CD4-positive, alpha-beta T cell (primary cell): Measurements from ENCODE around the gene CHL1. TPM values are rescaled to one million over a fixed set of nuclear protein-coding genes. Genes with fewer than 3 reads are reported as not detected.

Source experiments
- ATAC-seq: fragments of 200-7000 bp; cut with Tn5 transposase; one replicate; pipeline ENCODE4 v1.10.0; 2022; ENCODE audit warnings: mild to moderate bottlenecking; ENCODE audit not compliant: poor library complexity
- CTCF ChIA-PET: fragments of 350-600 bp; sonication (Branson Sonifier 250); formaldehyde crosslinking; loops from one replicate; lab custom pipeline; 2021; ENCODE audit warnings: antibody characterized with exemption, inconsistent platforms; lab: Charles Lee
- POLR2A ChIA-PET: fragments of 350-600 bp; sonication (Branson Sonifier 250); formaldehyde crosslinking; loops from one replicate; lab custom pipeline; 2021; ENCODE audit warnings: antibody characterized with exemption, inconsistent platforms; lab: Charles Lee
- DNase-seq, 14 experiments: peaks; one replicate each; pipeline ENCODE4 v3.0.0-alpha.2; 2013 to 2020; ENCODE audit warnings: mixed read lengths in 2 of 14
- H3K27ac ChIP-seq, 2 donors: one replicate each; pipeline versions ENCODE4 v1.5.1 to v1.7.0; 2013; ENCODE audit warnings: low read length in 2 of 2, low read depth in 1 of 2, mild to moderate bottlenecking in 1 of 2
- H3K27me3 ChIP-seq, 2 experiments: 1 replicate in 1 of 2; 2 replicates in 1 of 2; pipeline versions ENCODE4 v1.6.1 to v1.7.0; 2013; ENCODE audit warnings: low read length in 2 of 2, control low read depth in 1 of 2, mild to moderate bottlenecking in 1 of 2, moderate library complexity in 1 of 2; ENCODE audit not compliant: insufficient read depth in 2 of 2, control insufficient read depth in 1 of 2
- H3K36me3 ChIP-seq: one replicate; pipeline ENCODE4 v1.6.1; 2013; ENCODE audit warnings: low read length, control low read depth; ENCODE audit not compliant: insufficient read depth
- H3K4me1 ChIP-seq: one replicate; pipeline ENCODE4 v1.6.1; 2013; ENCODE audit warnings: low read length, control low read depth; ENCODE audit not compliant: insufficient read depth
- H3K4me3 ChIP-seq: one replicate; pipeline ENCODE4 v1.5.1; 2013; ENCODE audit warnings: mild to moderate bottlenecking, low read length, moderate library complexity
- H3K9me3 ChIP-seq, 2 experiments: 1 replicate in 1 of 2; 2 replicates in 1 of 2; pipeline versions ENCODE4 v1.6.1 to v1.7.0; 2013; ENCODE audit warnings: low read length in 2 of 2, mild to moderate bottlenecking in 2 of 2, control low read depth in 1 of 2, moderate library complexity in 1 of 2; ENCODE audit not compliant: control insufficient read depth in 1 of 2, insufficient read depth in 1 of 2
- H3K27ac Mint-ChIP-seq: one replicate; pipeline ENCODE4 v1.8.0; 2020; ENCODE audit warnings: mixed read lengths
- H3K27me3 Mint-ChIP-seq: one replicate; pipeline ENCODE4 v1.8.0; 2021; ENCODE audit warnings: mixed read lengths
- H3K36me3 Mint-ChIP-seq: one replicate; pipeline ENCODE4 v1.8.0; 2021; ENCODE audit warnings: low read depth, mixed read lengths
- H3K4me1 Mint-ChIP-seq: one replicate; pipeline ENCODE4 v1.8.0; 2021; ENCODE audit warnings: low read depth, mixed read lengths
- H3K4me3 Mint-ChIP-seq: one replicate; pipeline ENCODE4 v1.8.0; 2020; ENCODE audit warnings: mild to moderate bottlenecking, mixed read lengths
- H3K9me3 Mint-ChIP-seq: one replicate; pipeline ENCODE4 v1.8.0; 2020; ENCODE audit warnings: mixed read lengths
- CTCF ChIP-seq: fragments of 200-600 bp; IDR thresholded peaks from one replicate; pipeline ENCODE4 v1.8.0; 2022; ENCODE audit warnings: antibody characterized with exemption, mild to moderate bottlenecking
- intact Hi-C, 2 experiments: fragments of 100-400 bp; cut with DNase I in 1 of 2; cut with micrococcal nuclease in 1 of 2; formaldehyde crosslinking; loops; one replicate each; pipeline versions ENCODE4 v1.15.1 to v1.9.0; 2023 to 2025; cut with DNase I, micrococcal nuclease
- total RNA-seq, 174 experiments: library from RNA in 2 of 174; stranded (reverse) in 2 of 174; gene quantifications; one replicate each; pipeline ENCODE4 v1.2.3 and lab custom pipeline; 2021 to 2026

Gene CHL1
- total RNA-seq, 2 experiments from 2014 or later = not detected

- Mint-ChIP-seq H3K4me3 (no peak overlapping the region), H3K27me3 (peaks cover 35% of the 10 kb centered on the region), H3K4me1 (peaks cover 5% of the 10 kb centered on the region), H3K9me3 (peaks cover 2% of the 10 kb centered on the region), H3K27ac (no peak overlapping the region), H3K36me3 (no peaks in the 10 kb centered on the region)
- intact Hi-C loops = no loop called here
- DNase-seq = no peak
- Histone ChIP-seq H3K4me1 (no peaks in the 10 kb centered on the region), H3K9me3 (peaks cover 0 to 15% of the 10 kb centered on the region in 2 experiments), H3K27ac (no peak overlapping the region), H3K4me3 (no peak overlapping the region), H3K36me3 (no peaks in the 10 kb centered on the region), H3K27me3 (peaks cover 14 to 28% of the 10 kb centered on the region in 2 experiments)
- ChIA-PET CTCF (no interaction called here), POLR2A (no interaction called here)
- no peak for ATAC-seq
- TF ChIP-seq CTCF = no peak
These were observed 4.3 kb downstream of the CHL1 start for GRCh38 chr3:200758-201325.

DNA sequence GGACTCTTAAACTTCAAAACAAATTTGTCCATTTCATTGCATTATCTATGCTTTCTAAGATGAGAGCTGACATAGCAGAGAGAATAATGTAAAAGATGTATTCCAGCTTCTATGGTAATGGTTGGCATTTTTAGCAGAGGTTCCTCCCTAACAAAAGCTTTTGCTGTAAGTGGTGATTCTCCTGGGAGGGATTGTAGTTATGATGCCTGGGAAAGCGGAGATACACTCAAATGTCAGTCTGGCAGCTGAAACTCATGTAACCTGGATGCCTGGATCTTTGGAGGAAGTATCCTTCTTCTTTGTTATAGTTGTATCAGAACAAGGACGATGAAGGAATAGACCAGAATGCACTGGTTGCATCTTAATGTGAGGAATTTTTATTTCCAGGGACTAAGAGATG is 7.5 kb downstream of the CHL1 start:
- no peak for ATAC-seq
- Histone ChIP-seq H3K27ac (no peak overlapping the region), H3K27me3 (no peaks in the 10 kb centered on the region), H3K9me3 (no peaks in the 10 kb centered on the region), H3K36me3 (no peaks in the 10 kb centered on the region), H3K4me3 (no peak overlapping the region), H3K4me1 (no peaks in the 10 kb centered on the region)
- DNase-seq = no peak
- no peaks in the 10 kb centered on the region for H3K36me3 Mint-ChIP-seq
- CTCF ChIA-PET = no interaction called here
- no peaks in the 10 kb centered on the region for H3K4me1 Mint-ChIP-seq
- POLR2A ChIA-PET = no interaction called here
- no peak overlapping the region for H3K4me3 Mint-ChIP-seq
- peaks cover 23% of the 10 kb centered on the region for H3K27me3 Mint-ChIP-seq
- no peak overlapping the region for H3K27ac Mint-ChIP-seq
- TF ChIP-seq CTCF = no peak
- intact Hi-C loops = no loop called here
- peaks cover 2% of the 10 kb centered on the region for H3K9me3 Mint-ChIP-seq

GRCh38 chr3:207973-208372 is 11.4 kb downstream of the CHL1 start:
- Histone ChIP-seq H3K4me3 (no peak overlapping the region), H3K36me3 (no peaks in the 10 kb centered on the region), H3K27me3 (no peaks in the 10 kb centered on the region), H3K27ac (no peak overlapping the region), H3K4me1 (no peaks in the 10 kb centered on the region), H3K9me3 (no peaks in the 10 kb centered on the region)
- ATAC-seq (no peak), DNase-seq (no peak)
- no peaks in the 10 kb centered on the region for H3K9me3 Mint-ChIP-seq
- ChIA-PET CTCF (no interaction called here), POLR2A (no interaction called here)
- H3K4me3 Mint-ChIP-seq = no peak overlapping the region
- H3K27ac Mint-ChIP-seq = no peak overlapping the region
- intact Hi-C loops = no loop called here
- no peaks in the 10 kb centered on the region for H3K4me1 Mint-ChIP-seq
- H3K27me3 Mint-ChIP-seq = no peaks in the 10 kb centered on the region
- TF ChIP-seq CTCF = no peak
- no peaks in the 10 kb centered on the region for H3K36me3 Mint-ChIP-seq
